ENCODE measurements around the gene IPO7. TPM values are rescaled to one million over a fixed set of nuclear protein-coding genes. Genes with fewer than 3 reads are reported as not detected.

IPO7 gene
- total and polyA plus RNA-seq, 2 of the 13 experiments (the other 11 are each of a cell fraction or from before 2014, with no cell fraction given): 59.4 to 98.4 TPM

GRCh38 chr11:9461063-9461759 lies 76.8 kb downstream of the IPO7 start (continued):
- peak in 1 of 2 experiments; percentile 73; a peak in 2 of 4 replicates for TF ChIP-seq HMGXB4 (CRISPR knock-in tag; IDR thresholded peaks at IDR 0.05; ENCODE audit: borderline replicate concordance in 1 of 2, low read depth in 1 of 2)

GRCh38 chr11:9461760-9462134 lies 77.3 kb downstream of the IPO7 start:
- Histone ChIP-seq H3K27me3 (ENCODE audit: control insufficient read depth in 1 of 2, insufficient read depth in 2 of 2, low read length in 2 of 2) (no peaks in the 10 kb centered on the region; a peak in 1 of 5 replicates), H3K36me3 (replicated peaks in 1 of 2; ENCODE audit: control insufficient read depth in 1 of 2, insufficient read depth in 2 of 2, low read length in 2 of 2) (no peaks in the 10 kb centered on the region), H4K20me1 (ENCODE audit: insufficient read depth, low read length) (no peaks in the 10 kb centered on the region), H3K79me2 (ENCODE audit: insufficient read depth, low read length) (peaks cover 54% of the 10 kb centered on the region), H2AFZ (ENCODE audit: low read length) (no peak overlapping the region), H3K9ac (ENCODE audit: insufficient read depth, low read depth, low read length) (peak overlapping the region; percentile 97), H3K9me3 (ENCODE audit: low read length) (no peaks in the 10 kb centered on the region), H3K4me2 (ENCODE audit: low read depth, low read length) (peak overlapping the region; percentile 78), H3K4me3 (replicated peaks in 1 of 3; ENCODE audit: insufficient read depth in 1 of 3, low read depth in 2 of 3, low read length in 3 of 3) (peak overlapping the region; percentile 82 to 93 (median 84)), H3K4me1 (ENCODE audit: insufficient read depth, low read length) (peaks cover 22% of the 10 kb centered on the region), H3K27ac (ENCODE audit: extremely low read length, insufficient read depth, low read length) (peak overlapping the region; percentile 99)
- ChIA-PET CTCF (ENCODE audit: low intra/inter-chr PET ratio, low total read pairs) (no interaction called here), POLR2A (interaction anchor here (0.8 to 3.4 kb wide), 16 partner anchors 18 to 197 kb away, joined by 3 to 37 read pairs (median 12); partner anchors contain the start of genes DENND5A, IPO7, TMEM41B and WEE1)
- no peak for ATAC-seq
- intact Hi-C loops (cut with micrococcal nuclease; ENCODE audit: unreplicated experiment) (loop anchor here (1.0 to 5.0 kb wide), 4 partner anchors 46 to 846 kb away; partner anchors contain the start of genes ADM and WEE1), in situ Hi-C loops (cut with HindIII; ENCODE audit: extremely low pct_ligation_motif_present, low pct_unique_long_range_greater_than_20kb) (no loop called here)
- WGBS (ENCODE audit: low lambda C conversion rate): under 1% methylated on average over 10 of the region's 10 CpGs
- no peak for FAIRE-seq
- BruUV-seq (replicated peaks): TSS peak; percentile 84
- peak; percentile 12 for DNase-seq (ENCODE audit: low spot score)
- TF ChIP-seq MAFF (IDR thresholded peaks at IDR 0.05; ENCODE audit: low read depth, low read length) (peak; percentile 49; the same call in 1 of the 2 replicates), RELA (CRISPR knock-in tag; IDR thresholded peaks at IDR 0.05) (no peak), ISX (CRISPR knock-in tag; conservative IDR thresholded peaks at IDR 0.05) (no peak), EHMT2 (IDR thresholded peaks at IDR 0.05; ENCODE audit: borderline replicate concordance, low read depth, low read length) (no peak), STAT6 (CRISPR knock-in tag; IDR thresholded peaks at IDR 0.05; ENCODE audit: borderline replicate concordance) (0 out of 2 replicates have a peak, but pooled peaks have one; percentile 47), FOXK1 (CRISPR knock-in tag; IDR thresholded peaks at IDR 0.05; ENCODE audit: borderline replicate concordance, low read depth) (no peak), SAFB2 (CRISPR knock-in tag; IDR thresholded peaks at IDR 0.05; ENCODE audit: borderline replicate concordance, low read depth) (no peak), MAFK (conservative IDR thresholded peaks at IDR 0.05 in 1 of 2, IDR thresholded peaks at IDR 0.05 in 1 of 2; ENCODE audit: low read length in 2 of 2) (peak; percentile 30 to 54; a peak in 3 of 4 replicates), SYNCRIP (IDR thresholded peaks at IDR 0.05; ENCODE audit: insufficient read depth, low read depth, low read length) (no peak), PAXIP1 (CRISPR knock-in tag; conservative IDR thresholded peaks at IDR 0.05) (no peak), ZNF317 (CRISPR knock-in tag; IDR thresholded peaks at IDR 0.05) (no peak), GATA4 (IDR thresholded peaks at IDR 0.05; ENCODE audit: borderline replicate concordance, low read depth) (no peak)

All from HepG2 (cell line).